ENCODE results near the gene RAB12. TPM values are rescaled to one million over a fixed set of nuclear protein-coding genes. Genes with fewer than 3 reads are reported as not detected.

Gene RAB12
- total RNA-seq, 1 donor = 64.8 TPM

DNA sequence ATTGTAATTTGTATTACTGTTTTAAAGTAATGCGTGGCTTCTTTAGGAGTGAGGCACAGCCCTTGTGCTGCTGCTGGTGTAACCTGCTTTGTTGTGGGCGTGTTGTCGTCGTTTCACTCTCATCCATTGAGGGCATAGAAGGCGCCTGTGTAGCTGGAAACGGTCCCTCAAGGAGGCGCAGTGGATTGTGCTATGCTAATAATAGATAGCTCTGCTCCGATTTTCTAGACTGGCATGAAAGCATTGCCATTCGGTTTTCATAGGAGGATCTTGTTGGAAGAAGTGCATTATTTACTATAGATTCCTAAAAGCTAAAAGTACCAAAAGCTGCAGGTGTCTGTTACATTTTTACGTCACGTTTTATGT lies 17.9 kb downstream of the RAB12 start:
- TF ChIP-seq, protein P1, sequence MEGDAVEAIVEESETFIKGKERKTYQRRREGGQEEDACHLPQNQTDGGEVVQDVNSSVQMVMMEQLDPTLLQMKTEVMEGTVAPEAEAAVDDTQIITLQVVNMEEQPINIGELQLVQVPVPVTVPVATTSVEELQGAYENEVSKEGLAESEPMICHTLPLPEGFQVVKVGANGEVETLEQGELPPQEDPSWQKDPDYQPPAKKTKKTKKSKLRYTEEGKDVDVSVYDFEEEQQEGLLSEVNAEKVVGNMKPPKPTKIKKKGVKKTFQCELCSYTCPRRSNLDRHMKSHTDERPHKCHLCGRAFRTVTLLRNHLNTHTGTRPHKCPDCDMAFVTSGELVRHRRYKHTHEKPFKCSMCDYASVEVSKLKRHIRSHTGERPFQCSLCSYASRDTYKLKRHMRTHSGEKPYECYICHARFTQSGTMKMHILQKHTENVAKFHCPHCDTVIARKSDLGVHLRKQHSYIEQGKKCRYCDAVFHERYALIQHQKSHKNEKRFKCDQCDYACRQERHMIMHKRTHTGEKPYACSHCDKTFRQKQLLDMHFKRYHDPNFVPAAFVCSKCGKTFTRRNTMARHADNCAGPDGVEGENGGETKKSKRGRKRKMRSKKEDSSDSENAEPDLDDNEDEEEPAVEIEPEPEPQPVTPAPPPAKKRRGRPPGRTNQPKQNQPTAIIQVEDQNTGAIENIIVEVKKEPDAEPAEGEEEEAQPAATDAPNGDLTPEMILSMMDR (IDR thresholded peaks at IDR 0.05; ENCODE audit: insufficient read depth, low read depth, low read length) = no peak
- no peak for DNase-seq (ENCODE audit: low read depth)

DNA sequence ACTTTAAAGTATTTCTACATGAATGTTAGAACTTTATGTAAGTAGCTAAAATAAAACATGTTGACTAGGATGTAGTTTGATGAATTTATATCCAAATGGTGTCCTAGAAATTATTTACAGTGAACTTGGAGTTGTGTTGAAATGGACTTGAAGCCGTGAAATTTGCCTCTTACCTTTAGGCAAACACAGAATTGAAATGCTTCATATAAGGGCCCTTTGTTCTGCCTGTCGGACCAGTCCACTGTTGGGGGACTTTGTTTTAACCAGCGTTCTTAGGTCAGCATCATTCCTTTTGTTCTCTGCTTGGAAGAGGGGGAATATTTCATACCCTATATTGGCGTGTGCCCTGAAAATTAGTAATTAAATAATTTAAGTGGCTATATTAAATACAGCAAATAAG lies 18.3 kb downstream of the RAB12 start:
- TF ChIP-seq, protein P1 (IDR thresholded peaks at IDR 0.05; ENCODE audit: insufficient read depth, low read depth, low read length) = no peak
- H3K4me3 ChIP-seq (ENCODE audit: low read depth, low read length) = no peak overlapping the region

More for the DNA sequence above, 17.9 kb downstream of the RAB12 start:
- H3K4me3 ChIP-seq (ENCODE audit: low read depth, low read length) = no peak overlapping the region

DNA sequence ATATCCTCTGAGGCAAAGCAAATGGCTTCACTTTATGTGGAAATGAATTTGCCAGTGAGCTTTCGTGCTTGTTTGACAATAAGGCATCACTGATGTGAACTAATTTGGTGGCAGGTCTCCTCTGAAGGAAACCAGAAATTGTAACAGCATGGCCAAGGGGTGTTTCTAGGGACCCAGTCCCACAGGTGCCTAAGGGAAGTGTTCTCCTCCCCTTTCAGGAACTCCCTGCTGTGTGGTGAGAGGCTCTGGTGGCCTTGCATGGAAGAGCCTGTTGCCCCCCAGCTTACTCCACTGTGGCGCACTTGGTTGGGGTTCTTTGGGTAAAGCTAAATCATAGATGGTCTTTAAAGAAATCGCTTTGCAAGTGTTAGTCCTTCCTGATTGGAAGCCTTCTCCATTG lies 20.4 kb downstream of the RAB12 start:
- H3K4me3 ChIP-seq (ENCODE audit: low read depth, low read length) = no peak overlapping the region
- no peak for DNase-seq (ENCODE audit: low read depth)
- TF ChIP-seq, protein P1 (IDR thresholded peaks at IDR 0.05; ENCODE audit: insufficient read depth, low read depth, low read length) = no peak

More for the DNA sequence above, 18.3 kb downstream of the RAB12 start:
- no peak for DNase-seq (ENCODE audit: low read depth)

DNA sequence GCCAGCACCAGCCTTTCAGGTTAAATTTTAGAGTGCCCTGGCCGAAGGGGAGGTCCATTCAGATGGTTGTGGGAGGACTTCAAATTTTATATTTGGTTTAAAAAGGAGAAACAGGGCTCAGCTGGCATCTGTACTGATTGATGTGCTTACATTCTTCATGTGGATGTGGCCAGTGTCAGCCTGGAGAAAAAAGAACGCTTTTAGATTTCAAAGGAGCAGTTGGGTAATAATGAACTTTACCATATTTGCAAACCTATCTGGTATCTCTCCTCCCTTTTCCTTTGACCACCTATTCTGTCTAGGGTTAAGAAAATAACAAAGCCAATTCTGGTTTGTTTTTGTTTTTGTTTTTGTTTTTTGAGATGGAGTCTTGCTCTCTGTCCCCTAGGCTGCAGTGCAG lies 21.3 kb downstream of the RAB12 start:
- TF ChIP-seq, protein P1 (IDR thresholded peaks at IDR 0.05; ENCODE audit: insufficient read depth, low read depth, low read length) = no peak
- no peak overlapping the region for H3K4me3 ChIP-seq (ENCODE audit: low read depth, low read length)
- DNase-seq (ENCODE audit: low read depth) = no peak

DNA sequence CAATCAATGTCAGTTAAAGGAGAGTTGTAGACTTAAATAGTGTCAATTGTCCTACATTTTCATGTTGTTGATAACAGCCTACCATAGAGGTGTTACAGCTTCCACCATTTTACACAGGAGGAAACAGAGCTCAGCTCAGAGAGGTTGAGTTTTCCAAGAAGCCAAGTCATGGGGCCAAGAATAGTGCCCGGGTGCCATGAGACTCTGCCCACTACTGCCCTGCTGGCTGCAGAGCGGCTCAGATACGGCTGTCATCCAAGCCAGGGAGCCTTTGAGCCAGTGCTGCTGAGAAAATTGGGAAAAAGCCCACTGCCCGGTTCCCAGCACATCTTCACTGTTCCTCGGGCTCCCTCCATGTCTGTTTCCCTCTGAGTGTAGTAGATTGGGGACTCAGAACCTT lies 22.0 kb downstream of the RAB12 start:
- no peak for DNase-seq (ENCODE audit: low read depth)
- no peak overlapping the region for H3K4me3 ChIP-seq (ENCODE audit: low read depth, low read length)
- TF ChIP-seq, protein P1 (IDR thresholded peaks at IDR 0.05; ENCODE audit: insufficient read depth, low read depth, low read length) = no peak

DNA sequence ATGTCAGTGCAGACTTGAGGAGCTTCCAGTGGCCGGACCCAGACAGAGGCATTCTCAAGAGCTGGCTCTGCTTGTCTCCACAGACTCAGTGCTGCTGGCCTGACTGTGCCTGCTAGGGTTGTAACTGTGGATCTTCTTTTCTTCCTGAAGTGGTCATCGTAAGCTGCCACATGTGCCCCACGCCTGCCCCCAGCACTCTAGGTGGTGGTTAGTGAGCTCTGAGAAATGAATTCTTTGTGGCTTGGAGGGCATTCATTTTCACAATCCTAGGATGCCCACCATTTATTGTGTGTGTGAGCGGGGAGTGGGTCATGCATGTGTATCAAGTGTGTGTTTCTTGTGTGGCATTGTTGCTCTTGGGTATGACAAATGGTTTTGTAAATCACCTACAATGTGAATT lies 23.1 kb downstream of the RAB12 start:
- TF ChIP-seq, protein P1 (IDR thresholded peaks at IDR 0.05; ENCODE audit: insufficient read depth, low read depth, low read length) = no peak
- DNase-seq (ENCODE audit: low read depth) = no peak

DNA sequence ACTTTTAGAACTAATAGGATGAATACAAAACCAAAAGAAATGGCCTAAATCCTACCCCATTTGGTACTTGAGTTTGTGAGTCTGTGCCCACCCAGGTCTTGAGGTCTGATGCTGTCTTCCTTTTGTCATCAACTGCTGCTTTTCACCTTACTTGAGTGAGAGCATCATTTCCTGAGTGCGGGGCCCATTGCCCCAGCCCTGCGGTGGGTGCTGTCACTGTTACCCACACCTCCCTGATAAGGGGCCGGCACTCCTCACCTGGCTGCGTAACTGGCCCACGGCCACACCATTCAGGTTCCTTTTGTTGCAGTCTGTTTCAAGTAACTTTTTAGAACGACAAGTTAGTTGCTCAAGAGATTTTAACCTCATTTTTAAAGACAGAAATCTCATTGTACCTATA lies 25.3 kb downstream of the RAB12 start:
- H3K4me3 ChIP-seq (ENCODE audit: low read depth, low read length) = no peak overlapping the region
- TF ChIP-seq, protein P1 (IDR thresholded peaks at IDR 0.05; ENCODE audit: insufficient read depth, low read depth, low read length) = no peak
- DNase-seq (ENCODE audit: low read depth) = no peak

More for the DNA sequence above, 23.1 kb downstream of the RAB12 start:
- no peak overlapping the region for H3K4me3 ChIP-seq (ENCODE audit: low read depth, low read length)

Data from fibroblast of villous mesenchyme (primary cell).